ENCODE measurements around the gene DNAH2.

Gene DNAH2

DNA sequence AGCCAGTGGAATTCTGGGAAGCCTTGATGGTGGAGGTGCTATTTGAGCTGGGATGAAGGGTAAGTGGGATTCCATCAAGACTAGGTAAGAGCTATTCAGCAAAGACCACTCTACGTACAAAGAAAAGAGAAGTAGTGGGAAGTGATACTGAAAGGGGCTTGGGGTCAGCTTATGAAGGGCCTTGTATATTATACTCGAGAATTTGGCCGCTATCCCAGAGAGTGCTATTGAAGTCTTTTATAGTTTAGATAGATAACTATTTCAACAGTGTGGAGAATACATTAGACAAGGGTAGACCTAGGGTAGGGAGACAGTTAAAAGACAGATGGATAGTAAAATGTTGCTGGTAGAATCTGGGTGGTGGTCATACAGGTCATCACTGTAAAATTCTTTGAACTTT is 10.3 kb downstream of the DNAH2 start:
- Histone ChIP-seq H3K27ac (ENCODE audit: insufficient read depth, low read depth, low read length, poor library complexity, severe bottlenecking) (no peak overlapping the region), H3K4me1 (ENCODE audit: control insufficient read depth, insufficient read depth, low read length) (no peaks in the 10 kb centered on the region), H3K4me3 (ENCODE audit: insufficient read depth, low read depth, low read length) (no peak overlapping the region), H3K27me3 (ENCODE audit: control insufficient read depth, insufficient read depth, low read length, poor library complexity, severe bottlenecking) (peaks cover 6% of the 10 kb centered on the region), H3K9me3 (ENCODE audit: control insufficient read depth, low read length) (no peaks in the 10 kb centered on the region), H3K36me3 (ENCODE audit: control insufficient read depth, insufficient read depth, low read length) (no peaks in the 10 kb centered on the region)
- 92 to 94% methylated on average over 3 of the region's 3 CpGs for WGBS, 2 experiments

- no peak overlapping the region for H3K4me3 ChIP-seq (ENCODE audit: insufficient read depth, low read depth, low read length)
- no peak overlapping the region for H3K27ac ChIP-seq (ENCODE audit: insufficient read depth, low read depth, low read length, poor library complexity, severe bottlenecking)
- H3K36me3 ChIP-seq (ENCODE audit: control insufficient read depth, insufficient read depth, low read length): no peaks in the 10 kb centered on the region
- WGBS, 2 experiments: 50 to 77% methylated on average over 1 of the region's 1 CpG
- peaks cover 8% of the 10 kb centered on the region for H3K27me3 ChIP-seq (ENCODE audit: control insufficient read depth, insufficient read depth, low read length, poor library complexity, severe bottlenecking)
- H3K9me3 ChIP-seq (ENCODE audit: control insufficient read depth, low read length): no peaks in the 10 kb centered on the region
- no peaks in the 10 kb centered on the region for H3K4me1 ChIP-seq (ENCODE audit: control insufficient read depth, insufficient read depth, low read length)
Observed at GRCh38 chr17:7729816-7730215, 12.3 kb downstream of the DNAH2 start.

DNA sequence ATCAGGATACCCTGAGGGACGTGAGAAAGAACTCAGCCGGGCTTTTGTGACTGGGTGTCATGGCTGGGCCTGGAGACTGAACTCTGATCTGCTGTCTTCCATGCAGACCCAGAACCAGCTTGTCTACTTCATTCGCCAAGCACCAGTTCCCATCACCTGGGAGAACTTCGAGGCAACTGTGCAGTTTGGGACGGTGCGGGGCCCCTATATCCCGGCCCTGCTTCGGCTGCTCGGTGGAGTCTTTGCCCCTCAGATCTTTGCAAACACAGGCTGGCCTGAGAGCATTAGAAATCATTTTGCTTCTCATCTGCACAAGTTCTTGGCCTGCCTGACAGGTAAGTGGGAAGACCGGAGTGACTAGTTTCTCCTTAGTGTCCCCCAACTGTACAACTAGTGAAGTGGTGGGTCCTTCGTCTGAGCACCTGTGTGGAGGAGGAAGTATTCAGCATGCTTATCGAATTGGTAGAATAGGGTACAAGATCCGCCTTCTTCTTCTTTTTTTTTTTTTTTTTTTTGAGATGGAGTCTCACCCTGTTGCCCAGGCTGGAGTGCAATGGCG is 15.5 kb downstream of the DNAH2 start:
- Histone ChIP-seq H3K36me3 (ENCODE audit: control insufficient read depth, insufficient read depth, low read length) (no peaks in the 10 kb centered on the region), H3K9me3 (ENCODE audit: control insufficient read depth, low read length) (no peaks in the 10 kb centered on the region), H3K4me3 (ENCODE audit: insufficient read depth, low read depth, low read length) (no peak overlapping the region), H3K27ac (ENCODE audit: insufficient read depth, low read depth, low read length, poor library complexity, severe bottlenecking) (no peak overlapping the region), H3K27me3 (ENCODE audit: control insufficient read depth, insufficient read depth, low read length, poor library complexity, severe bottlenecking) (peaks cover 18% of the 10 kb centered on the region), H3K4me1 (ENCODE audit: control insufficient read depth, insufficient read depth, low read length) (no peaks in the 10 kb centered on the region)
- WGBS, 2 experiments: 88 to 92% methylated on average over 14 of the region's 14 CpGs

- H3K27ac ChIP-seq (ENCODE audit: insufficient read depth, low read depth, low read length, poor library complexity, severe bottlenecking): no peak overlapping the region
- no peaks in the 10 kb centered on the region for H3K4me1 ChIP-seq (ENCODE audit: control insufficient read depth, insufficient read depth, low read length)
- H3K9me3 ChIP-seq (ENCODE audit: control insufficient read depth, low read length): no peaks in the 10 kb centered on the region
- no peaks in the 10 kb centered on the region for H3K36me3 ChIP-seq (ENCODE audit: control insufficient read depth, insufficient read depth, low read length)
- peaks cover 18% of the 10 kb centered on the region for H3K27me3 ChIP-seq (ENCODE audit: control insufficient read depth, insufficient read depth, low read length, poor library complexity, severe bottlenecking)
- H3K4me3 ChIP-seq (ENCODE audit: insufficient read depth, low read depth, low read length): no peak overlapping the region
- WGBS, 2 experiments: 92 to 94% methylated on average over 5 of the region's 5 CpGs
Observed at GRCh38 chr17:7737601-7738000, 20.1 kb downstream of the DNAH2 start.

- H3K27me3 ChIP-seq (ENCODE audit: control insufficient read depth, insufficient read depth, low read length, poor library complexity, severe bottlenecking): peaks cover 14% of the 10 kb centered on the region
- no peak overlapping the region for H3K4me3 ChIP-seq (ENCODE audit: insufficient read depth, low read depth, low read length)
- 88 to 90% methylated on average over 14 of the region's 14 CpGs for WGBS, 2 experiments
- no peaks in the 10 kb centered on the region for H3K36me3 ChIP-seq (ENCODE audit: control insufficient read depth, insufficient read depth, low read length)
- no peak overlapping the region for H3K27ac ChIP-seq (ENCODE audit: insufficient read depth, low read depth, low read length, poor library complexity, severe bottlenecking)
- no peaks in the 10 kb centered on the region for H3K9me3 ChIP-seq (ENCODE audit: control insufficient read depth, low read length)
- no peaks in the 10 kb centered on the region for H3K4me1 ChIP-seq (ENCODE audit: control insufficient read depth, insufficient read depth, low read length)
Observed at GRCh38 chr17:7739746-7740145, 22.2 kb downstream of the DNAH2 start.

GRCh38 chr17:7740481-7741001 is 23.0 kb downstream of the DNAH2 start:
- Histone ChIP-seq H3K4me1 (ENCODE audit: control insufficient read depth, insufficient read depth, low read length) (no peaks in the 10 kb centered on the region), H3K27me3 (ENCODE audit: control insufficient read depth, insufficient read depth, low read length, poor library complexity, severe bottlenecking) (peaks cover 14% of the 10 kb centered on the region), H3K27ac (ENCODE audit: insufficient read depth, low read depth, low read length, poor library complexity, severe bottlenecking) (no peak overlapping the region), H3K36me3 (ENCODE audit: control insufficient read depth, insufficient read depth, low read length) (no peaks in the 10 kb centered on the region), H3K9me3 (ENCODE audit: control insufficient read depth, low read length) (no peaks in the 10 kb centered on the region), H3K4me3 (ENCODE audit: insufficient read depth, low read depth, low read length) (no peak overlapping the region)
- WGBS, 2 experiments: 93% methylated on average over 42 of the region's 42 CpGs

GRCh38 chr17:7742729-7743128 is 25.2 kb downstream of the DNAH2 start:
- Histone ChIP-seq H3K9me3 (ENCODE audit: control insufficient read depth, low read length) (no peaks in the 10 kb centered on the region), H3K27me3 (ENCODE audit: control insufficient read depth, insufficient read depth, low read length, poor library complexity, severe bottlenecking) (peaks cover 5% of the 10 kb centered on the region), H3K4me3 (ENCODE audit: insufficient read depth, low read depth, low read length) (no peak overlapping the region), H3K4me1 (ENCODE audit: control insufficient read depth, insufficient read depth, low read length) (no peaks in the 10 kb centered on the region), H3K27ac (ENCODE audit: insufficient read depth, low read depth, low read length, poor library complexity, severe bottlenecking) (no peak overlapping the region), H3K36me3 (ENCODE audit: control insufficient read depth, insufficient read depth, low read length) (no peaks in the 10 kb centered on the region)
- 93 to 94% methylated on average over 10 of the region's 10 CpGs for WGBS, 2 experiments

- Histone ChIP-seq H3K36me3 (ENCODE audit: control insufficient read depth, insufficient read depth, low read length) (no peaks in the 10 kb centered on the region), H3K27me3 (ENCODE audit: control insufficient read depth, insufficient read depth, low read length, poor library complexity, severe bottlenecking) (peaks cover 4% of the 10 kb centered on the region), H3K9me3 (ENCODE audit: control insufficient read depth, low read length) (no peaks in the 10 kb centered on the region), H3K4me3 (ENCODE audit: insufficient read depth, low read depth, low read length) (no peak overlapping the region), H3K4me1 (ENCODE audit: control insufficient read depth, insufficient read depth, low read length) (no peaks in the 10 kb centered on the region), H3K27ac (ENCODE audit: insufficient read depth, low read depth, low read length, poor library complexity, severe bottlenecking) (no peak overlapping the region)
- 92% methylated on average over 8 of the region's 8 CpGs for WGBS, 2 experiments
Observed at GRCh38 chr17:7744416-7744815, 26.9 kb downstream of the DNAH2 start.

GRCh38 chr17:7745748-7746470 is 28.4 kb downstream of the DNAH2 start:
- Histone ChIP-seq H3K9me3 (ENCODE audit: control insufficient read depth, low read length) (no peaks in the 10 kb centered on the region), H3K27me3 (ENCODE audit: control insufficient read depth, insufficient read depth, low read length, poor library complexity, severe bottlenecking) (no peaks in the 10 kb centered on the region), H3K4me3 (ENCODE audit: insufficient read depth, low read depth, low read length) (no peak overlapping the region), H3K4me1 (ENCODE audit: control insufficient read depth, insufficient read depth, low read length) (no peaks in the 10 kb centered on the region), H3K36me3 (ENCODE audit: control insufficient read depth, insufficient read depth, low read length) (no peaks in the 10 kb centered on the region), H3K27ac (ENCODE audit: insufficient read depth, low read depth, low read length, poor library complexity, severe bottlenecking) (no peak overlapping the region)
- WGBS, 2 experiments: 75 to 76% methylated on average over 7 of the region's 7 CpGs

DNA sequence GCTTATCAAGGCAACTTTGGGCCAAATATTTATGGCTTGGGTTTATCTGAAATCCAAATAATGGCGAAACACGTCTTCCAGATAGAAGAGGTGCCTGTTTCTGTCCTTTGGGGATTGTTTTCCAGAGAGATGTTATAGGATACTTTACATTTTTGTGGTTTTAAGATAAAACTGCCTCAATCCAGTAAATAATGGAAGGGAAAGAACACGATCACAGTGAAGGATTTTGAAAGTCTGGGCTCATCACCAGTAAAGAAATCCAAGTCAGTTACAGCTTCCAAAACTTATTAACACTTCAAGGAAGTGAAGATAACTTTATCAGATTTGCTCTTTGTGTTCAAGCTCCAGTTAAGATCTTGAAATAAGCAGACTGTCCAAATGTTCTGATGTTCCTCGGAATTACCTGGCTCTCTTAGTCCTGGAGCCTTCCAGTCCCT is 30.1 kb downstream of the DNAH2 start:
- no peak overlapping the region for H3K4me3 ChIP-seq (ENCODE audit: insufficient read depth, low read depth, low read length)
- H3K9me3 ChIP-seq (ENCODE audit: control insufficient read depth, low read length): no peaks in the 10 kb centered on the region
- no peaks in the 10 kb centered on the region for H3K27me3 ChIP-seq (ENCODE audit: control insufficient read depth, insufficient read depth, low read length, poor library complexity, severe bottlenecking)
- WGBS, 2 experiments: 69 to 92% methylated on average over 3 to 4 of the region's 4 CpGs
- H3K27ac ChIP-seq (ENCODE audit: insufficient read depth, low read depth, low read length, poor library complexity, severe bottlenecking): no peak overlapping the region
- H3K4me1 ChIP-seq (ENCODE audit: control insufficient read depth, insufficient read depth, low read length): no peaks in the 10 kb centered on the region
- H3K36me3 ChIP-seq (ENCODE audit: control insufficient read depth, insufficient read depth, low read length): no peaks in the 10 kb centered on the region

All from ectodermal cell (in vitro differentiated cells).